ENCODE measurements around the gene WFDC8.
"Not testable (repeated sequence)": the region's sequence is repeated elsewhere in the genome, so short reads cannot be mapped to it uniquely, and the experiment has no call there.

The WFDC8 gene

DNA sequence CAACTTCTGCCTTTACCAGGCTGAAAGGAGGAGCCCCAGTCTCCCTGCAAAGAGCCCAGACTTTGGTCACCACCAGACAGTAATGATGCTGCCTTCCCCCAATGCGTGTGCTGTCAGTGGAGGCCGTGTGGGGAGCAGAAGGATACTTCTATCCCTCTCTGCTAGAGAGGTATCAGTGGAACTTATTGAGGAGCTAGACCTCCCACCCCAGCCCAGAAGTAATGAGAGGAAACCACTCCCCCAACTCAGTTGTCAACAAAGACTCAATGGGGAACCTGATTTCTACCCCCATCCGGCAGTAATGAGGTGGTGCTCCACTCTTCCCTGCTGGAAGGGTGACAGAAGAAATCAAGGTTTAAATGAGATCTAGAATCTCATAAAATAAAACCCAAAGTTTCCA is 4.4 kb upstream of the WFDC8 start:
- Histone ChIP-seq H3K27ac (no peak overlapping the region), H3K27me3 (peaks cover 0 to 2% of the 10 kb centered on the region in 2 donors), H3K36me3 (no peaks in the 10 kb centered on the region), H3K4me3 (no peak overlapping the region), H3K4me1 (no peaks in the 10 kb centered on the region), H3K9me3 (no peaks in the 10 kb centered on the region)
- intact Hi-C loops (cut with DNase I; ENCODE audit: low total_unique reads), result no loop called here
- TF ChIP-seq, protein P1, sequence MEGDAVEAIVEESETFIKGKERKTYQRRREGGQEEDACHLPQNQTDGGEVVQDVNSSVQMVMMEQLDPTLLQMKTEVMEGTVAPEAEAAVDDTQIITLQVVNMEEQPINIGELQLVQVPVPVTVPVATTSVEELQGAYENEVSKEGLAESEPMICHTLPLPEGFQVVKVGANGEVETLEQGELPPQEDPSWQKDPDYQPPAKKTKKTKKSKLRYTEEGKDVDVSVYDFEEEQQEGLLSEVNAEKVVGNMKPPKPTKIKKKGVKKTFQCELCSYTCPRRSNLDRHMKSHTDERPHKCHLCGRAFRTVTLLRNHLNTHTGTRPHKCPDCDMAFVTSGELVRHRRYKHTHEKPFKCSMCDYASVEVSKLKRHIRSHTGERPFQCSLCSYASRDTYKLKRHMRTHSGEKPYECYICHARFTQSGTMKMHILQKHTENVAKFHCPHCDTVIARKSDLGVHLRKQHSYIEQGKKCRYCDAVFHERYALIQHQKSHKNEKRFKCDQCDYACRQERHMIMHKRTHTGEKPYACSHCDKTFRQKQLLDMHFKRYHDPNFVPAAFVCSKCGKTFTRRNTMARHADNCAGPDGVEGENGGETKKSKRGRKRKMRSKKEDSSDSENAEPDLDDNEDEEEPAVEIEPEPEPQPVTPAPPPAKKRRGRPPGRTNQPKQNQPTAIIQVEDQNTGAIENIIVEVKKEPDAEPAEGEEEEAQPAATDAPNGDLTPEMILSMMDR (IDR thresholded peaks at IDR 0.05), result no peak
- DNase-seq, result no peak

DNA sequence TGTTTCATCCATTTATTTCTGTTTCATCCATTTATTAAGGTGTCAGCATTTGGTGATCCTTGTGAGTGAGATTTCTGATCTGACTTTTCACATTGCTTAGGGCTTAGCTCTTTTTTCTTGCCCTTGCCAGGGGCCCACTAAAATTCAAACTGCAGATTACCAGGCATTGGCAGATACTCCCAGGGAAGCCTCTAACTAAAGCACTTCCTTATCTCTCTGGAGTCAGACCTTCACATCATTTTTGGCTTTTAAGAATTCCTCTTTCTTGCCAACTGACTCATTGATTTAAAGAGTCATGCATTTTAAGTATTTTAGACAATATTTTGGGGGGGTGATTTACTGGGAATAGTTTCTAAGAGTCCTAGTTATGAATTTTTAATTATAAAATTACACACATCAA is 2.6 kb upstream of the WFDC8 start:
- no peaks in the 10 kb centered on the region for H3K36me3 ChIP-seq
- no peaks in the 10 kb centered on the region for H3K4me1 ChIP-seq
- TF ChIP-seq, protein P1 (IDR thresholded peaks at IDR 0.05), result no peak
- intact Hi-C loops (cut with DNase I; ENCODE audit: low total_unique reads), result no loop called here
- no peak overlapping the region for H3K27ac ChIP-seq
- no peak overlapping the region for H3K4me3 ChIP-seq
- no peaks in the 10 kb centered on the region for H3K9me3 ChIP-seq
- DNase-seq, result no peak
- peaks cover 0 to 2% of the 10 kb centered on the region in 2 donors for H3K27me3 ChIP-seq

DNA sequence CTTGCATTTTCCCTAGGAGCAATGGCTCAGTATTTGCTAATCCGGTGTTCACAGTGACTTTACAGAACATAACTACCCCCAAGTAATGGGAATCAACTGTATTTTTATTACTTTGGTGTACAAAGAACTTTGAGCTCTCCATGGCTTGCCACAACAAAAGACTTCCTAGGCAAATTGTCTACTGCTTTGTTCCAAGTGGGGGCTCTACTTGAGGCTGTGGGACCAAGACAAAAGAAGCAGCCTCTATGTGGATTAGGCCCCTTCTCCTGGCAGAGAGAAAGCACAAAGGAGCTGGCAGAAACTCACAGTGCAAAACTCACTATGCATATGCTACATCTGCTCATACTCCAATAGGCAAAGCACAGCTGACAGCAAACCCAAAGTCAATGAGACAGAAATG is 853 bp downstream of the WFDC8 start:
- DNase-seq, result no peak
- Histone ChIP-seq H3K36me3 (no peaks in the 10 kb centered on the region), H3K9me3 (no peaks in the 10 kb centered on the region), H3K4me3 (no peak overlapping the region), H3K27ac (no peak overlapping the region), H3K4me1 (no peaks in the 10 kb centered on the region), H3K27me3 (peaks cover 0 to under 1% of the 10 kb centered on the region in 2 donors)
- TF ChIP-seq, protein P1 (IDR thresholded peaks at IDR 0.05), result no peak
- intact Hi-C loops (cut with DNase I; ENCODE audit: low total_unique reads), result no loop called here

DNA sequence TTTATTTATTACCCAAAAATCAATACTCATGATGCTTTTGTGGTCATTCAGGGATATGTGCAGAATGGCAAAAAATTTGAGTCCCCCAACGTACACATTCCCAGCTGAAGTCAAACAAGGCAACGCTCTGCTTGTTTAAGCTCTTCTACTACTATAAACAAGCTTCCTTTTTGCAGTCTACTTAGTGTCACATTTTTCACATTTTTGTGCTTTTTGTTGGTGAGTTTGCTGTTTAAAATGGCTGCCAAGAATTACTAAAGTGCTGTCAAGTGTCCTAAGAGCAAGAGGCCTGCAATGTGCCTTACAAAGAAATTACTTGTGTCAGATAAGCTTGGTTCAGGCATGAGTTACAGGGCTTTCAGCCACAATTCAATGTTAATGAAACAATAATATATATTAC is 2.1 kb downstream of the WFDC8 start:
- H3K27ac ChIP-seq, result no peak overlapping the region
- no peak for DNase-seq
- no peak overlapping the region for H3K4me3 ChIP-seq
- TF ChIP-seq, protein P1 (IDR thresholded peaks at IDR 0.05), result no peak
- no peaks in the 10 kb centered on the region for H3K27me3 ChIP-seq
- no peaks in the 10 kb centered on the region for H3K9me3 ChIP-seq
- intact Hi-C loops (cut with DNase I; ENCODE audit: low total_unique reads), result no loop called here
- H3K36me3 ChIP-seq, result no peaks in the 10 kb centered on the region
- H3K4me1 ChIP-seq, result no peaks in the 10 kb centered on the region

DNA sequence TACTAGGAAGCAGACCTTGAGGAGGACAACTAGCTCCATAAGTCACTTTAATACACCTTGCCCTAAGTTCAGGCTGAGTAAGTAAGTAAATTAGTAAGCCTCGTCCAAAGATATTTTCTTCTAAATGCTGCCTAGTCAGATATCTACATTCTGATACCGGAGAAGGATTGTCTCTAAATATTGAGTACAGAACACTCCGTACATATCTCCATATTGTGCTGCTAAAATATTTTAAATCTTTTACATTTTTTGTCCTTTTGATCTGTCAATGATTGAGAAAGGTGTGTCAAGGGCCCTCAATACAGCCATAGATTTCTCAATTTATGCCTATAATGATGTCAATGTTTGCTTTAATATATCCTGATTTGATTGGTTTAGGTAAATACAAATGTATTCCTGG is 3.2 kb downstream of the WFDC8 start:
- no peak overlapping the region for H3K4me3 ChIP-seq
- no peak overlapping the region for H3K27ac ChIP-seq
- no peaks in the 10 kb centered on the region for H3K4me1 ChIP-seq
- no peaks in the 10 kb centered on the region for H3K36me3 ChIP-seq
- no peaks in the 10 kb centered on the region for H3K9me3 ChIP-seq
- H3K27me3 ChIP-seq, result no peaks in the 10 kb centered on the region
- TF ChIP-seq, protein P1 (IDR thresholded peaks at IDR 0.05), result no peak
- intact Hi-C loops (cut with DNase I; ENCODE audit: low total_unique reads), result no loop called here
- no peak for DNase-seq

DNA sequence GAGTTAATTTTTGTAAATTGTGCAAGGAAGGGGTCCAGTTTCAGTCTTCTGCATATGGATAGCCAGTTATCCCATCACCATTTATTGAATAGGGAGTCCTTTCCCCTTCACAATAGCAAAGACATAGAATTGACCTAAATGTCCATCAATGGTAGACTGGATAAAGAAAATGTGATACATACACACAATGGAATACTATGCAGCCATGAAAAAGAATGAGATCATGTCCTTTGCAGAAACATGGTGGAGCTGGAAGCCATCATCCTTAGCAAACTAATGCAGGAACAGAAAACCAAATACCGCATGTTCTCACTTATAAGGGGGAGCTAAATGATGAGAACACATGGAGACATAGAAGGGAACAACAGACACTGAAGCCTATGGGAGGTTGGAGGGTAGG is 9.4 kb downstream of the WFDC8 start:
- H3K4me1 ChIP-seq; intact Hi-C loops (cut with DNase I; ENCODE audit: low total_unique reads); H3K36me3 ChIP-seq; H3K27ac ChIP-seq; H3K27me3 ChIP-seq; H3K4me3 ChIP-seq; H3K9me3 ChIP-seq; DNase-seq: not testable (repeated sequence)

All from tibial artery (tissue), 4 donors.